ENCODE measurements around the gene HLX. TPM values are rescaled to one million over a fixed set of nuclear protein-coding genes. Genes with fewer than 3 reads are reported as not detected.

Gene HLX
- total RNA-seq, 1 donor = 8.1 TPM

GRCh38 chr1:220880726-220881506, 1.7 kb downstream of the HLX start:
- peak in 2 of 3 donors; percentile 65 to 72 for DNase-seq (ENCODE audit: low read depth in 2 of 3, low spot score in 2 of 3)

GRCh38 chr1:220882061-220882891, 3.0 kb downstream of the HLX start:
- no peak for DNase-seq (ENCODE audit: low read depth in 2 of 3, low spot score in 2 of 3)

- no peak for DNase-seq (ENCODE audit: low read depth in 2 of 3, low spot score in 2 of 3)
Measured at GRCh38 chr1:220884109-220884980, 5.1 kb downstream of the HLX start.

GRCh38 chr1:220884981-220885918, 6.0 kb downstream of the HLX start:
- DNase-seq (ENCODE audit: low read depth in 2 of 3, low spot score in 2 of 3) = no peak

- DNase-seq (ENCODE audit: low read depth in 2 of 3, low spot score in 2 of 3) = no peak
Measured at GRCh38 chr1:220885971-220886370, 6.7 kb downstream of the HLX start.

GRCh38 chr1:220886470-220887201, 7.4 kb downstream of the HLX start:
- DNase-seq (ENCODE audit: low read depth in 2 of 3, low spot score in 2 of 3) = no peak

- no peak for DNase-seq (ENCODE audit: low read depth in 2 of 3, low spot score in 2 of 3)
Measured at GRCh38 chr1:220887202-220887519, 7.9 kb downstream of the HLX start.

- DNase-seq (ENCODE audit: low read depth in 2 of 3, low spot score in 2 of 3) = peak in 1 of 3 donors; percentile 46
Measured at GRCh38 chr1:220887520-220888416, 8.5 kb downstream of the HLX start.

GRCh38 chr1:220888417-220888986, 9.3 kb downstream of the HLX start:
- no peak for DNase-seq (ENCODE audit: low read depth in 2 of 3, low spot score in 2 of 3)

- no peak for DNase-seq (ENCODE audit: low read depth in 2 of 3, low spot score in 2 of 3)
Measured at GRCh38 chr1:220889333-220889732, 10.1 kb downstream of the HLX start.

GRCh38 chr1:220889848-220890287, 10.6 kb downstream of the HLX start:
- no peak for DNase-seq (ENCODE audit: low read depth in 2 of 3, low spot score in 2 of 3)

- no peak for DNase-seq (ENCODE audit: low read depth in 2 of 3, low spot score in 2 of 3)
Measured at GRCh38 chr1:220890602-220891001, 11.4 kb downstream of the HLX start.

GRCh38 chr1:220891224-220892085, 12.2 kb downstream of the HLX start:
- DNase-seq (ENCODE audit: low read depth in 2 of 3, low spot score in 2 of 3) = no peak

- DNase-seq (ENCODE audit: low read depth in 2 of 3, low spot score in 2 of 3) = no peak
Measured at GRCh38 chr1:220892086-220892376, 12.8 kb downstream of the HLX start.

GRCh38 chr1:220892997-220893700, 13.9 kb downstream of the HLX start:
- no peak for DNase-seq (ENCODE audit: low read depth in 2 of 3, low spot score in 2 of 3)

- DNase-seq (ENCODE audit: low read depth in 2 of 3, low spot score in 2 of 3) = no peak
Measured at GRCh38 chr1:220893701-220894024, 14.4 kb downstream of the HLX start.
